Prostate gland (tissue), 2 donors: ENCODE results near the gene BCHE.

Experiments
- POLR2A ChIP-seq: fragments of 450-650 bp; IDR thresholded peaks from one replicate; pipeline ENCODE4 v1.6.1; 2016; ENCODE audit warnings: antibody characterized with exemption, mild to moderate bottlenecking
- TF ChIP-seq, protein P1 (sequence below), 4 experiments: fragments of 200-600 bp in 2 of 4; fragments of 450-650 bp in 2 of 4; sonication (generic) in 2 of 4; IDR thresholded peaks; 1 replicate in 3 of 4; 2 replicates in 1 of 4; pipeline ENCODE4 v1.5.1; 2016 to 2019; ENCODE audit warnings: antibody characterized with exemption in 4 of 4, mild to moderate bottlenecking in 2 of 4, moderate library complexity in 2 of 4

DNA sequence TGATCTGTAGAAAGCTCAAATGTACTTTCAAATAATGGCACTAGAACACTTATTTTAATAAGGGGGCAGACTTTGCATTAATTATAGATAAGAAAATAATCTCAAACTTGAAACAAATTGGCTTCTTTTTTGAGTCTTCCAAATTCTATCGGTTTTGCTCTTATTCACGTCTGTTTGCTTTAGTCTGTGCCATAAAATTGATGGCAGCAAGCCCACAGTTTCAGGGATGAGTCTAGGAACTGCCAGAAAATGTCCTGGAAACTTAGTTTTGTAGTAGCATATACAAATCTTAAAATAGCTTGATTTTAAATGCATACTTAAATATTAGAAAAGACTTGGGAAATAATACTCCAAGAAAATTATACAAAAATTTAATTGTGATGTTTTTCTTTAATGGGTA is 39.7 kb downstream of the BCHE start:
- TF ChIP-seq, protein P1, sequence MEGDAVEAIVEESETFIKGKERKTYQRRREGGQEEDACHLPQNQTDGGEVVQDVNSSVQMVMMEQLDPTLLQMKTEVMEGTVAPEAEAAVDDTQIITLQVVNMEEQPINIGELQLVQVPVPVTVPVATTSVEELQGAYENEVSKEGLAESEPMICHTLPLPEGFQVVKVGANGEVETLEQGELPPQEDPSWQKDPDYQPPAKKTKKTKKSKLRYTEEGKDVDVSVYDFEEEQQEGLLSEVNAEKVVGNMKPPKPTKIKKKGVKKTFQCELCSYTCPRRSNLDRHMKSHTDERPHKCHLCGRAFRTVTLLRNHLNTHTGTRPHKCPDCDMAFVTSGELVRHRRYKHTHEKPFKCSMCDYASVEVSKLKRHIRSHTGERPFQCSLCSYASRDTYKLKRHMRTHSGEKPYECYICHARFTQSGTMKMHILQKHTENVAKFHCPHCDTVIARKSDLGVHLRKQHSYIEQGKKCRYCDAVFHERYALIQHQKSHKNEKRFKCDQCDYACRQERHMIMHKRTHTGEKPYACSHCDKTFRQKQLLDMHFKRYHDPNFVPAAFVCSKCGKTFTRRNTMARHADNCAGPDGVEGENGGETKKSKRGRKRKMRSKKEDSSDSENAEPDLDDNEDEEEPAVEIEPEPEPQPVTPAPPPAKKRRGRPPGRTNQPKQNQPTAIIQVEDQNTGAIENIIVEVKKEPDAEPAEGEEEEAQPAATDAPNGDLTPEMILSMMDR (IDR thresholded peaks at IDR 0.05): no peak
- TF ChIP-seq POLR2A: no peak
